Prostate gland (tissue), 2 donors: ENCODE results near the gene TBKBP1.

Experiments used
- POLR2AphosphoS5 ChIP-seq: sonication (generic); formaldehyde crosslinking; IDR thresholded peaks from one replicate; pipeline ENCODE4 v1.6.1; 2017; ENCODE audit warnings: antibody characterized with exemption
- TF ChIP-seq, protein P1 (sequence below), 4 experiments: fragments of 200-600 bp in 2 of 4; fragments of 450-650 bp in 2 of 4; sonication (generic) in 2 of 4; IDR thresholded peaks; 1 replicate in 3 of 4; 2 replicates in 1 of 4; pipeline ENCODE4 v1.5.1; 2016 to 2019; ENCODE audit warnings: antibody characterized with exemption in 4 of 4, mild to moderate bottlenecking in 2 of 4, moderate library complexity in 2 of 4

DNA sequence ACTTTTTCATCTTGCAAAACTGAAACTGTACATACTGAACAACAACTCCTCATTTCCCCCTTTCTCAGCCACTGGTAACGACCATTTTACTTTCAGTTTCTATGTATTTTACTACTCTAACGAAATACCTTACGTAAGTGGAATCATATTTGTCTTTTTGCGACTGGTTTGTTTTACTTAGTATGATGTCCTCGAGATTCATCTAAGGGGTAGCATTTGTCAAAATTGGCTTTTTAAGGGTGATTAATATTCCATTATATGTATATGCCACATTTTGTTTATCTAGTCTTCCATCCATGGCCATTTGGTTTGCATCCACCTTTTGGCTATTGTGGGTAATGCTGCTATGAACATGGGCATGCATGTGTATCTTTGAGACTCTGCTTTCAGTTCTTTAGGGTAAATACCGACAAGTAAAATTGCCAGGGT, 33.9 kb upstream of the TBKBP1 start:
- TF ChIP-seq, protein P1, sequence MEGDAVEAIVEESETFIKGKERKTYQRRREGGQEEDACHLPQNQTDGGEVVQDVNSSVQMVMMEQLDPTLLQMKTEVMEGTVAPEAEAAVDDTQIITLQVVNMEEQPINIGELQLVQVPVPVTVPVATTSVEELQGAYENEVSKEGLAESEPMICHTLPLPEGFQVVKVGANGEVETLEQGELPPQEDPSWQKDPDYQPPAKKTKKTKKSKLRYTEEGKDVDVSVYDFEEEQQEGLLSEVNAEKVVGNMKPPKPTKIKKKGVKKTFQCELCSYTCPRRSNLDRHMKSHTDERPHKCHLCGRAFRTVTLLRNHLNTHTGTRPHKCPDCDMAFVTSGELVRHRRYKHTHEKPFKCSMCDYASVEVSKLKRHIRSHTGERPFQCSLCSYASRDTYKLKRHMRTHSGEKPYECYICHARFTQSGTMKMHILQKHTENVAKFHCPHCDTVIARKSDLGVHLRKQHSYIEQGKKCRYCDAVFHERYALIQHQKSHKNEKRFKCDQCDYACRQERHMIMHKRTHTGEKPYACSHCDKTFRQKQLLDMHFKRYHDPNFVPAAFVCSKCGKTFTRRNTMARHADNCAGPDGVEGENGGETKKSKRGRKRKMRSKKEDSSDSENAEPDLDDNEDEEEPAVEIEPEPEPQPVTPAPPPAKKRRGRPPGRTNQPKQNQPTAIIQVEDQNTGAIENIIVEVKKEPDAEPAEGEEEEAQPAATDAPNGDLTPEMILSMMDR (IDR thresholded peaks at IDR 0.05) = no peak
- no peak for TF ChIP-seq POLR2AphosphoS5
